HepG2 (cell line): Measurements from ENCODE around the gene RUSF1. TPM values are rescaled to one million over a fixed set of nuclear protein-coding genes. Genes with fewer than 3 reads are reported as not detected.

ENCODE experiments used
- CBX2 ChIP-seq, 2 experiments: fragments of 200-600 bp in 1 of 2; sonication (generic); formaldehyde crosslinking in 1 of 2; IDR thresholded peaks; 2 replicates each; pipeline versions ENCODE4 v1.7.0 to v1.8.1; 2018 to 2022; ENCODE audit warnings: low read depth in 2 of 2, low read length in 1 of 2, mild to moderate bottlenecking in 1 of 2, missing genetic modification reagents in 1 of 2
- CEBPG ChIP-seq: IDR thresholded peaks from 2 replicates; pipeline ENCODE4 v1.6.1; 2016
- HDAC1 ChIP-seq: sonication (generic); formaldehyde crosslinking; IDR thresholded peaks from 2 replicates; pipeline ENCODE4 v1.5.1; 2020; ENCODE audit warnings: mild to moderate bottlenecking, missing genetic modification reagents
- PHB2 ChIP-seq: fragments of 450-650 bp; IDR thresholded peaks from 2 replicates; pipeline ENCODE4 v1.6.1; 2018; ENCODE audit not compliant: partially characterized antibody
- PLRG1 ChIP-seq: fragments of 450-650 bp; conservative IDR thresholded peaks from 2 replicates; pipeline ENCODE4 v1.6.1; 2016
- SP4 ChIP-seq: sonication (generic); formaldehyde crosslinking; IDR thresholded peaks from 2 replicates; pipeline ENCODE4 v1.8.1; 2023; ENCODE audit warnings: mild to moderate bottlenecking, missing genetic modification reagents
- TARDBP ChIP-seq: sonication (generic); formaldehyde crosslinking; IDR thresholded peaks from 2 replicates; pipeline ENCODE4 v1.8.0; 2022; ENCODE audit warnings: mild to moderate bottlenecking, missing genetic modification reagents
- THYN1 ChIP-seq: sonication (generic); formaldehyde crosslinking; IDR thresholded peaks from 2 replicates; pipeline ENCODE4 v1.8.1; 2023; ENCODE audit warnings: low read depth, mild to moderate bottlenecking, moderate library complexity, missing genetic modification reagents, borderline replicate concordance
- YEATS4 ChIP-seq: sonication (generic); formaldehyde crosslinking; IDR thresholded peaks from 2 replicates; pipeline ENCODE4 v1.4.0; 2020; ENCODE audit warnings: missing genetic modification reagents, borderline replicate concordance
- YY1 ChIP-seq: IDR thresholded peaks from 2 replicates; pipeline ENCODE4 v1.6.1; 2011; ENCODE audit warnings: low read length, low read depth, moderate library complexity, mild to moderate bottlenecking; ENCODE audit not compliant: insufficient read depth, insufficient replicate concordance
- ZBTB7A ChIP-seq: sonication (generic); formaldehyde crosslinking; IDR thresholded peaks from 2 replicates; pipeline ENCODE4 v1.8.0; 2022; ENCODE audit warnings: mild to moderate bottlenecking, missing genetic modification reagents
- ZC3H4 ChIP-seq: sonication (generic); formaldehyde crosslinking; IDR thresholded peaks from 2 replicates; pipeline ENCODE4 v1.4.0; 2020; ENCODE audit warnings: missing genetic modification reagents, borderline replicate concordance
- ZFP36 ChIP-seq: fragments of 150-350 bp; IDR thresholded peaks from 2 replicates; pipeline ENCODE4 v1.6.1; 2018; ENCODE audit warnings: borderline replicate concordance, low read length, low read depth; ENCODE audit not compliant: partially characterized antibody
- ZNF207 ChIP-seq: fragments of 450-650 bp; IDR thresholded peaks from 2 replicates; pipeline ENCODE4 v1.6.1; 2016; ENCODE audit warnings: antibody characterized with exemption, borderline replicate concordance
- ZNF496 ChIP-seq: sonication (generic); formaldehyde crosslinking; IDR thresholded peaks from 2 replicates; pipeline ENCODE4 v1.8.1; 2023; ENCODE audit warnings: mild to moderate bottlenecking, moderate library complexity, missing genetic modification reagents; ENCODE audit not compliant: insufficient replicate concordance
- ZNF747 ChIP-seq: sonication (generic); formaldehyde crosslinking; IDR thresholded peaks from 2 replicates; pipeline ENCODE4 v1.8.1; 2023; ENCODE audit warnings: missing genetic modification reagents, mild to moderate bottlenecking, borderline replicate concordance
- ZNF83 ChIP-seq: sonication (generic); formaldehyde crosslinking; IDR thresholded peaks from 2 replicates; pipeline ENCODE4 v1.4.0; 2020; ENCODE audit warnings: missing genetic modification reagents, mild to moderate bottlenecking, borderline replicate concordance
- ZNF891 ChIP-seq: sonication (generic); formaldehyde crosslinking; IDR thresholded peaks from 2 replicates; pipeline ENCODE4 v1.5.0; 2020; ENCODE audit warnings: mild to moderate bottlenecking, missing genetic modification reagents
- polyA plus RNA-seq, 8 experiments: library from polyadenylated mRNA; depleted of rRNA in 3 of 8; stranded (reverse) in 7 of 8; unstranded in 1 of 8; fragments of >200 nt; fragmentation: Illumina TruSeq in 4 of 8; extraction: Trizol in 4 of 8; gene quantifications; 2 replicates each; pipeline versions ENCODE4 v1.2.1 to v1.2.3, GENCODE V29; 2011 to 2016; ENCODE audit warnings: low read depth in 4 of 8, missing spikeins in 1 of 8, mixed read lengths in 1 of 8; ENCODE audit not compliant: insufficient read depth in 1 of 8
- total RNA-seq, 5 experiments: library from RNA; depleted of rRNA; stranded (reverse); fragments of >200 nt; fragmentation: Illumina TruSeq; extraction: Trizol; gene quantifications; 2 replicates each; pipeline ENCODE4 v1.2.3, GENCODE V29; 2016; ENCODE audit warnings: low read depth in 1 of 5
- TF ChIP-seq, protein P1 (sequence below): sonication (generic); formaldehyde crosslinking; IDR thresholded peaks from 2 replicates; pipeline ENCODE4 v1.4.0; 2020; ENCODE audit warnings: mild to moderate bottlenecking, missing genetic modification reagents
- TF ChIP-seq, protein P2 (sequence below): sonication (generic); formaldehyde crosslinking; IDR thresholded peaks from 2 replicates; pipeline ENCODE4 v1.8.1; 2023; ENCODE audit warnings: missing genetic modification reagents, mild to moderate bottlenecking, borderline replicate concordance
- TF ChIP-seq, protein P3 (sequence below): sonication (generic); formaldehyde crosslinking; IDR thresholded peaks from 2 replicates; pipeline ENCODE4 v1.4.0; 2020; ENCODE audit warnings: mild to moderate bottlenecking, missing genetic modification reagents
- TF ChIP-seq, protein P4 (sequence below): sonication (generic); formaldehyde crosslinking; IDR thresholded peaks from 2 replicates; pipeline ENCODE4 v1.4.0; 2020; ENCODE audit warnings: missing genetic modification reagents, mild to moderate bottlenecking, borderline replicate concordance

RUSF1 gene
- total and polyA plus RNA-seq, 2 of the 13 experiments (the other 11 are each of a cell fraction or from before 2014, with no cell fraction given), result 40.8 to 50.2 TPM

DNA sequence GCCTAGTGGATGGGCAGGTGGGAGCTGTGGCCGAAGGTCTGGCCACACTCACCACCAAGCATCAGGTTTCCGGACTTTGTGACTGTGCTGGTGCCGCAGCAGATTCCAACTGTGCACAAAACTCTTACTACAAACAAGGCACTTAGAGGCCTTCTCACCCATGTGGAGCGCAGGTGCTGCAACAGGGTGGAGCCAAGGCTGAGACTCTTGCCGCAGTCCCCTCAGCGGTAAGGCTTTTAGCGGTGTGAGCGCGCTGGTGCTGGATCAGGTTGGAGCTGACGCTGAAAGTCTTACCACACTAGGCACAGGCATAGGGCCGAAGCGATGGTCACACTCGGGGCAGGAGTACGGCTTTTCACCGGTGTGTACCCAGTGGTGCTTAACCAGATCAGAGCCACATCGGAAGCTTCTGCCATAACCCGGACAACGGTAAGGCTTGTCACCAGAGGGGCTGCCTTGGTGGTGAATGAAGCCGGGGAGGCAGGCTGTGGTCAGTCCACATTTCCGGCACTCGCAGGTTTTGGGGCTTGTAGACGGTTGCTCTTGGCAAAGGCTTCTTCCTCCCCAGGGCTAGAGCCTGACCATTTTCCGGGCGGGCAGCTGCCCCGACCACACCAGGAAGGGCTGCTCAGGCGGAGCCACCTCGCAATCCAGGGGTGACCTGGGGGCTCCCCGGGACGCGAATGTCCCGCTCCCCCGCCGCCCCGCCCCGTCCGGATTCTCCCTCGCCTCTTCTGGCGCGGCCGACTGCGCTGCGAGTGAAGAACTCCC is 49.9 kb downstream of the RUSF1 start (continued):
- TF ChIP-seq ZFP36 (no peak), YY1 (peak; percentile 68), CEBPG (CRISPR knock-in tag) (peak; percentile 77), THYN1 (peak; percentile 81; the same call in 1 of the 2 replicates), ZNF207 (no peak), YEATS4 (CRISPR knock-in tag) (peak; percentile 82), TARDBP (CRISPR knock-in tag) (peak; percentile 95), ZNF747 (CRISPR knock-in tag) (peak; percentile 98), PHB2 (no peak), SP4 (peak; percentile 71; the same call in 1 of the 2 replicates), ZBTB7A (CRISPR knock-in tag) (peak; percentile 73; the same call in 1 of the 2 replicates), HDAC1 (CRISPR knock-in tag) (peak; percentile 97), ZC3H4 (CRISPR knock-in tag) (peak; percentile 82; the same call in 1 of the 2 replicates), ZNF891 (CRISPR knock-in tag) (peak; percentile 54; the same call in 1 of the 2 replicates), ZNF83 (CRISPR knock-in tag) (0 out of 2 replicates have a peak, but pooled peaks have one; percentile 77), CBX2 (IDR thresholded peaks at IDR 0.05; ENCODE audit: low read depth, low read length) (no peak), CBX2 (CRISPR knock-in tag; IDR thresholded peaks at IDR 0.05; ENCODE audit: low read depth) (no peak; the same call in 1 of the 2 replicates), PLRG1 (no peak), ZNF496 (CRISPR knock-in tag) (no peak)
- TF ChIP-seq, protein P1, sequence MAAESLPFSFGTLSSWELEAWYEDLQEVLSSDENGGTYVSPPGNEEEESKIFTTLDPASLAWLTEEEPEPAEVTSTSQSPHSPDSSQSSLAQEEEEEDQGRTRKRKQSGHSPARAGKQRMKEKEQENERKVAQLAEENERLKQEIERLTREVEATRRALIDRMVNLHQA (CRISPR knock-in tag), result no peak
- TF ChIP-seq, protein P2, sequence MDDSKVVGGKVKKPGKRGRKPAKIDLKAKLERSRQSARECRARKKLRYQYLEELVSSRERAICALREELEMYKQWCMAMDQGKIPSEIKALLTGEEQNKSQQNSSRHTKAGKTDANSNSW, result peak; percentile 85
- TF ChIP-seq, protein P3, sequence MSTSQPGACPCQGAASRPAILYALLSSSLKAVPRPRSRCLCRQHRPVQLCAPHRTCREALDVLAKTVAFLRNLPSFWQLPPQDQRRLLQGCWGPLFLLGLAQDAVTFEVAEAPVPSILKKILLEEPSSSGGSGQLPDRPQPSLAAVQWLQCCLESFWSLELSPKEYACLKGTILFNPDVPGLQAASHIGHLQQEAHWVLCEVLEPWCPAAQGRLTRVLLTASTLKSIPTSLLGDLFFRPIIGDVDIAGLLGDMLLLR (CRISPR knock-in tag), result peak; percentile 93
- TF ChIP-seq, protein P4, sequence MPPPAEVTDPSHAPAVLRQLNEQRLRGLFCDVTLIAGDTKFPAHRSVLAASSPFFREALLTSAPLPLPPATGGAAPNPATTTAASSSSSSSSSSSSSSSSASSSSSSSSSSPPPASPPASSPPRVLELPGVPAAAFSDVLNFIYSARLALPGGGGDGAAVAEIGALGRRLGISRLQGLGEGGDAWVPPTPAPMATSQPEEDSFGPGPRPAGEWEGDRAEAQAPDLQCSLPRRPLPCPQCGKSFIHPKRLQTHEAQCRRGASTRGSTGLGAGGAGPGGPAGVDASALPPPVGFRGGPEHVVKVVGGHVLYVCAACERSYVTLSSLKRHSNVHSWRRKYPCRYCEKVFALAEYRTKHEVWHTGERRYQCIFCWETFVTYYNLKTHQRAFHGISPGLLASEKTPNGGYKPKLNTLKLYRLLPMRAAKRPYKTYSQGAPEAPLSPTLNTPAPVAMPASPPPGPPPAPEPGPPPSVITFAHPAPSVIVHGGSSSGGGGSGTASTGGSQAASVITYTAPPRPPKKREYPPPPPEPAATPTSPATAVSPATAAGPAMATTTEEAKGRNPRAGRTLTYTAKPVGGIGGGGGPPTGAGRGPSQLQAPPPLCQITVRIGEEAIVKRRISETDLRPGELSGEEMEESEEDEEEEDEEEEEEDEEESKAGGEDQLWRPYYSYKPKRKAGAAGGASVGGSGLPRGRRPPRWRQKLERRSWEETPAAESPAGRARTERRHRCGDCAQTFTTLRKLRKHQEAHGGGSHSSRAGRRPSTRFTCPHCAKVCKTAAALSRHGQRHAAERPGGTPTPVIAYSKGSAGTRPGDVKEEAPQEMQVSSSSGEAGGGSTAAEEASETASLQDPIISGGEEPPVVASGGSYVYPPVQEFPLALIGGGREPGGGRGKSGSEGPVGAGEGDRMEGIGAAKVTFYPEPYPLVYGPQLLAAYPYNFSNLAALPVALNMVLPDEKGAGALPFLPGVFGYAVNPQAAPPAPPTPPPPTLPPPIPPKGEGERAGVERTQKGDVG, result no peak
